ENCODE measurements around the gene IBSP. TPM values are rescaled to one million over a fixed set of nuclear protein-coding genes. Genes with fewer than 3 reads are reported as not detected.
A peak's percentile ranks its signal among the peaks of the same experiment; 100 is the strongest.

The IBSP gene
- total RNA-seq, 4 donors from 2014 or later, result not detected

DNA sequence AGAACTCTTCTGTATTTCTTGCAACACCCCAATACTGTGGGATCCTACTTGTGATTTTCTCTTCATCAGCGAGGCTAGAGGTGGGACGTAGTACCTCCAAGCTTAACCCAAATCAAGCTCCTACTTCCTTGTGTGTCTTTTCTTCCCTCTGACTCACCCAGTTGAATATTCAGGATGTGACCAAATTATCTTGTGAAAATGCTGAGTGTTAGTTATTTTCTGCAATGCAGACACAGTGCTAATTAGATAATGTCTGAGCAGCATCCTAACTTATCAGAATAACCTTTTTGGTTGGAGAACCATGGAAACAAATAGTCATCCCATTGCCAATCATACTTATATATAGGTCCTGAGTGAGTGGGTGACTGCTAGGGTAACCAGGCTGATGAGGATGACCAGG, 35.8 kb downstream of the IBSP start:
- H3K9me3 ChIP-seq, result no peaks in the 10 kb centered on the region
- DNase-seq, result no peak
- peaks cover 0 to 6% (median 0%) of the 10 kb centered on the region in 3 donors for H3K4me1 ChIP-seq
- intact Hi-C loops (cut with DNase I), result loop anchor here (5.0 kb wide), 1 partner anchor 158 kb away; no protein-coding TSS in a partner anchor
- H3K4me3 ChIP-seq, result no peak overlapping the region
- H3K27me3 ChIP-seq, result no peaks in the 10 kb centered on the region
- no peaks in the 10 kb centered on the region for H3K36me3 ChIP-seq
- 70 to 87% methylated on average over 2 of the region's 2 CpGs for WGBS, 2 donors
- H3K27ac ChIP-seq, result no peak overlapping the region
- no peak for TF ChIP-seq POLR2A (IDR thresholded peaks at IDR 0.05)
- TF ChIP-seq, protein P1, sequence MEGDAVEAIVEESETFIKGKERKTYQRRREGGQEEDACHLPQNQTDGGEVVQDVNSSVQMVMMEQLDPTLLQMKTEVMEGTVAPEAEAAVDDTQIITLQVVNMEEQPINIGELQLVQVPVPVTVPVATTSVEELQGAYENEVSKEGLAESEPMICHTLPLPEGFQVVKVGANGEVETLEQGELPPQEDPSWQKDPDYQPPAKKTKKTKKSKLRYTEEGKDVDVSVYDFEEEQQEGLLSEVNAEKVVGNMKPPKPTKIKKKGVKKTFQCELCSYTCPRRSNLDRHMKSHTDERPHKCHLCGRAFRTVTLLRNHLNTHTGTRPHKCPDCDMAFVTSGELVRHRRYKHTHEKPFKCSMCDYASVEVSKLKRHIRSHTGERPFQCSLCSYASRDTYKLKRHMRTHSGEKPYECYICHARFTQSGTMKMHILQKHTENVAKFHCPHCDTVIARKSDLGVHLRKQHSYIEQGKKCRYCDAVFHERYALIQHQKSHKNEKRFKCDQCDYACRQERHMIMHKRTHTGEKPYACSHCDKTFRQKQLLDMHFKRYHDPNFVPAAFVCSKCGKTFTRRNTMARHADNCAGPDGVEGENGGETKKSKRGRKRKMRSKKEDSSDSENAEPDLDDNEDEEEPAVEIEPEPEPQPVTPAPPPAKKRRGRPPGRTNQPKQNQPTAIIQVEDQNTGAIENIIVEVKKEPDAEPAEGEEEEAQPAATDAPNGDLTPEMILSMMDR (IDR thresholded peaks at IDR 0.05), result no peak

DNA sequence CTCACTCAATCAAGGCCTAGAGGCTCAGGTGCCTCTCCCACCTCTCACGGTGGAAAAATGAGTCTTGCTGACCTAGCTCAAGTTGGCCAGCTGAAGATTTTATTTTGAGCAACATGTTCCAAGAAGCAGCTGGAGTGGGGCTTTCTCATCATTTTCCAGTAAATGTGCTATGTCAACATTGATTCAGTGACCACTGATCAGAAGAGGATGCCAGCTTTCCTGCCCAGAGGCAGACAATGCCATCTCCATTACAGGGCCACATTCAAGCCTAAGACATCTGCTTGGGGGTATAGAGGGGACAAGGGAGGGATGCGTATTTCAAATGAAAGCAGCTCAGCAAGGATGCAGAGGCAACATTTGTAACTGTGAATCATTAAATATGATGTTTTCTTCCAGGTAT, 36.4 kb downstream of the IBSP start:
- TF ChIP-seq POLR2A (IDR thresholded peaks at IDR 0.05), result no peak
- TF ChIP-seq, protein P1 (IDR thresholded peaks at IDR 0.05), result no peak
- intact Hi-C loops (cut with DNase I), result loop anchor here (5.0 kb wide), 1 partner anchor 158 kb away; no protein-coding TSS in a partner anchor
- Histone ChIP-seq H3K4me3 (no peak overlapping the region), H3K27me3 (no peaks in the 10 kb centered on the region), H3K27ac (no peak overlapping the region), H3K36me3 (no peaks in the 10 kb centered on the region), H3K9me3 (no peaks in the 10 kb centered on the region), H3K4me1 (peaks cover 0 to 6% (median 0%) of the 10 kb centered on the region in 3 donors)
- 79 to 84% methylated on average over 2 of the region's 2 CpGs for WGBS, 2 donors
- no peak for DNase-seq

GRCh38 chr4:87838205-87838604, 38.9 kb downstream of the IBSP start:
- 56 to 65% methylated on average over 6 of the region's 6 CpGs for WGBS, 2 donors
- no peak overlapping the region for H3K4me3 ChIP-seq
- TF ChIP-seq, protein P1 (IDR thresholded peaks at IDR 0.05), result peak in 2 of 6 experiments; percentile 18 to 47
- TF ChIP-seq POLR2A (IDR thresholded peaks at IDR 0.05), result no peak
- no peaks in the 10 kb centered on the region for H3K36me3 ChIP-seq
- no peak for DNase-seq
- intact Hi-C loops (cut with DNase I), result loop anchor here (5.0 kb wide), 1 partner anchor 161 kb away; no protein-coding TSS in a partner anchor
- no peaks in the 10 kb centered on the region for H3K9me3 ChIP-seq
- H3K4me1 ChIP-seq, result peaks cover 0 to 6% (median 0%) of the 10 kb centered on the region in 3 donors
- H3K27me3 ChIP-seq, result no peaks in the 10 kb centered on the region
- no peak overlapping the region for H3K27ac ChIP-seq

DNA sequence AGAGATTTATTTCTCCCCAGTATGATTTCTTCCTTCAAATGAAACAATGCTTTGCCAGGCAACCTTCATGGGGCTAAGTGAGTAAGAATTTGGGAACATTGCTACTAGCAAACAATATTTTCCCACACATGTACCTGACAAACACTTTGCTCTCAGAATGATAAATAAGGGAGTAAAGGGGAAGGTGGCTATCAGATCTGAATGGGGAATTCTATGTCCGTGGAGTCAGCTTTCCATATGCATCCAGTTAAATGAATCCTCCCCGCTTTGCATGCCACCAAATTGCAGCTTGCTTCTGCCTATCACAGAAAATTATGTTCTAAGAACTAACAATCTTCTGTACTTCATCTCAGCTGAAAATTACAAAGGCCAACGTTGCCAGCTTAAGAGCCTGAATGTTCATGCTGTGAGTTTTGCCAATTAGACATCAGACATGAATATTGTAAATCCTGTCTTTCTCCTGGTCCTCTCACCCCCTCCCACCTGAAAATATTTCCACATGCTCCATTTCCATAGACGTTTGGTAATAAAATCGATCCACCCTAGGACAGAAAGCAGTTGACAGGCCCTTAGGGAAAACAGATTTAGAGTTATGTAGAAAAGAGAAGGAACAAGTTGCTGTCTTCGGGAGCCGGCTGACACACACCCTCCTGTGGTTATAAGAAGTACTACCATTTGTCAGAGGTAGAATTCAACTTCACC, 39.7 kb downstream of the IBSP start:
- H3K4me3 ChIP-seq, result no peak overlapping the region
- H3K4me1 ChIP-seq, result peaks cover 0 to 6% (median 0%) of the 10 kb centered on the region in 3 donors
- H3K27ac ChIP-seq, result no peak overlapping the region
- TF ChIP-seq, protein P1 (IDR thresholded peaks at IDR 0.05), result peak in 5 of 6 experiments; percentile 54 to 78 (median 68)
- no peak for TF ChIP-seq POLR2A (IDR thresholded peaks at IDR 0.05)
- intact Hi-C loops (cut with DNase I), result loop anchor here (5.0 kb wide), 1 partner anchor 162 kb away; no protein-coding TSS in a partner anchor
- no peaks in the 10 kb centered on the region for H3K27me3 ChIP-seq
- H3K36me3 ChIP-seq, result no peaks in the 10 kb centered on the region
- H3K9me3 ChIP-seq, result no peaks in the 10 kb centered on the region
- WGBS, 2 donors, result 22 to 28% methylated on average over 7 of the region's 7 CpGs
- DNase-seq, result no peak

- Histone ChIP-seq H3K4me1 (peaks cover 0 to 6% (median 0%) of the 10 kb centered on the region in 3 donors), H3K9me3 (no peaks in the 10 kb centered on the region), H3K36me3 (no peaks in the 10 kb centered on the region), H3K4me3 (no peak overlapping the region), H3K27me3 (no peaks in the 10 kb centered on the region), H3K27ac (no peak overlapping the region)
- DNase-seq, result no peak
- intact Hi-C loops (cut with DNase I), result loop anchor here (5.0 kb wide), 1 partner anchor 162 kb away; no protein-coding TSS in a partner anchor
- TF ChIP-seq POLR2A (IDR thresholded peaks at IDR 0.05), result no peak
- TF ChIP-seq, protein P1 (IDR thresholded peaks at IDR 0.05), result no peak
- WGBS, 2 donors, result 0% methylated on average over 1 of the region's 1 CpG
Observed at GRCh38 chr4:87839592-87839946, 40.2 kb downstream of the IBSP start.
